Activated T-helper 2 cell treated with anti-CD3 and anti-CD28 coated beads, Interferon-gamma antibody, Interleukin-2, Interleukin-4, amounts not matched to agents 10 μg/mL and 5 μg/mL and 100 μg/mL, durations not matched to agents 14 hours and 24 hours and 36 hours (primary cell): ENCODE results near the gene MRPL27. TPM values are rescaled to one million over a fixed set of nuclear protein-coding genes. Genes with fewer than 3 reads are reported as not detected.

Source experiments
- DNase-seq: peaks from one replicate; pipeline ENCODE4 v3.0.0; 2021; ENCODE audit warnings: low spot score
- H3K27ac Mint-ChIP-seq: one replicate; pipeline ENCODE4 v1.8.0; 2021; ENCODE audit warnings: mixed read lengths
- H3K27me3 Mint-ChIP-seq: one replicate; pipeline ENCODE4 v1.8.0; 2021; ENCODE audit warnings: low read depth, mixed read lengths
- H3K36me3 Mint-ChIP-seq: one replicate; pipeline ENCODE4 v1.8.0; 2021; ENCODE audit warnings: low read depth, mixed read lengths
- H3K4me1 Mint-ChIP-seq: one replicate; pipeline ENCODE4 v1.8.0; 2021; ENCODE audit warnings: low read depth, mixed read lengths
- H3K4me3 Mint-ChIP-seq: one replicate; pipeline ENCODE4 v1.8.0; 2021; ENCODE audit warnings: low read depth, mild to moderate bottlenecking, moderate library complexity, mixed read lengths
- H3K9me3 Mint-ChIP-seq: one replicate; pipeline ENCODE4 v1.8.0; 2021; ENCODE audit warnings: mixed read lengths
- intact Hi-C: fragments of 100-400 bp; cut with micrococcal nuclease; formaldehyde crosslinking; loops from one replicate; pipeline ENCODE4 v1.15.1; 2023
- total RNA-seq: library from RNA; stranded (reverse); gene quantifications from 2 replicates; pipeline ENCODE4 v1.2.3, GENCODE V29; 2022

MRPL27 gene
- total RNA-seq, 1 donor from 2014 or later: 95.6 TPM

GRCh38 chr17:50397919-50398285 is 24.9 kb upstream of the MRPL27 start:
- peaks cover 4% of the 10 kb centered on the region for H3K9me3 Mint-ChIP-seq
- peaks cover 24% of the 10 kb centered on the region for H3K4me1 Mint-ChIP-seq

GRCh38 chr17:50397111-50397918 is 24.3 kb upstream of the MRPL27 start, which contains the start of gene LRRC59:
LRRC59 (minus strand) TSS chr17:50397523; CDS start chr17:50397317, 206 bp downstream.
- peaks cover 24% of the 10 kb centered on the region for H3K4me1 Mint-ChIP-seq
- intact Hi-C loops: loop anchor here (1.0 to 2.0 kb wide), 3 partner anchors 17 to 197 kb away; partner anchors contain the start of gene ACSF2

More at GRCh38 chr17:50397919-50398285, 24.9 kb upstream of the MRPL27 start:
- intact Hi-C loops: loop anchor here (1.0 to 2.0 kb wide), 3 partner anchors 17 to 198 kb away; partner anchors contain the start of gene ACSF2
- Mint-ChIP-seq H3K27ac (peak overlapping the region; percentile 71), H3K27me3 (no peaks in the 10 kb centered on the region), H3K36me3 (peaks cover 36% of the 10 kb centered on the region), H3K4me3 (peak overlapping the region; percentile 99)
- DNase-seq: no peak

GRCh38 chr17:50396261-50397110 is 23.5 kb upstream of the MRPL27 start:
- intact Hi-C loops: loop anchor here (1.0 to 2.0 kb wide), 3 partner anchors 16 to 196 kb away; partner anchors contain the start of gene ACSF2
- Mint-ChIP-seq H3K27me3 (no peaks in the 10 kb centered on the region), H3K4me1 (peaks cover 24% of the 10 kb centered on the region), H3K36me3 (peaks cover 46% of the 10 kb centered on the region), H3K27ac (peak overlapping the region; percentile 97), H3K9me3 (peaks cover 4% of the 10 kb centered on the region), H3K4me3 (peak overlapping the region; percentile 99)
- no peak for DNase-seq

More at GRCh38 chr17:50397111-50397918, 24.3 kb upstream of the MRPL27 start, which contains the start of gene LRRC59:
- Mint-ChIP-seq H3K9me3 (peaks cover 4% of the 10 kb centered on the region), H3K36me3 (peaks cover 42% of the 10 kb centered on the region), H3K27me3 (no peaks in the 10 kb centered on the region), H3K4me3 (peak within 1 kb of the TSS; percentile 99), H3K27ac (peak within 1 kb of the TSS; percentile 97)
- peak; percentile 92 for DNase-seq

DNA sequence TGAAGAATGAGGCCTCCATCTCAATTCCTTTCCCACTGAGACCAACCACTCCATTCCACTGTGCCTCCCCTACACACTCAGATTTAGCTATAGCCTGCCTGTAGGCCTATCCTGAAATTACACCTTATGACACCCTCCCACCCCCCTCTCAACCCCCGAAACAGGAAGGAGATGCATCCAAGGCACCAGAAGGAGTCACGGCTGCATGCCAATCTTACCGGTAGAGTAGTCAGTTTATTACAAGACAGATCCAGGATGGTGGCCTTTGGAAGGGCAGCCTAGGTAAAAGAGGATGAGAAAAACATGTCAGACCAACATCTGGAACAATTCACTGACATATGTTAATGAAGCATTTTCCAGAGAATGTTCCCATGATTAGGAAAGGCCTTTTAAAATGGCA is 21.7 kb upstream of the MRPL27 start:
- no peak for DNase-seq
- intact Hi-C loops: no loop called here
- peaks cover 61% of the 10 kb centered on the region for H3K36me3 Mint-ChIP-seq
- H3K4me3 Mint-ChIP-seq: peak overlapping the region; percentile 99
- H3K9me3 Mint-ChIP-seq: peaks cover 2% of the 10 kb centered on the region
- H3K27ac Mint-ChIP-seq: no peak overlapping the region
- H3K4me1 Mint-ChIP-seq: peaks cover 24% of the 10 kb centered on the region
- no peaks in the 10 kb centered on the region for H3K27me3 Mint-ChIP-seq

- H3K4me3 Mint-ChIP-seq: no peak overlapping the region
- no peak overlapping the region for H3K27ac Mint-ChIP-seq
- no peak for DNase-seq
- no peaks in the 10 kb centered on the region for H3K9me3 Mint-ChIP-seq
- H3K27me3 Mint-ChIP-seq: no peaks in the 10 kb centered on the region
- intact Hi-C loops: no loop called here
- H3K36me3 Mint-ChIP-seq: peaks cover 67% of the 10 kb centered on the region
- H3K4me1 Mint-ChIP-seq: peaks cover 24% of the 10 kb centered on the region
These were observed 20.7 kb upstream of the MRPL27 start for GRCh38 chr17:50393700-50394099.

- Mint-ChIP-seq H3K27ac (no peak overlapping the region), H3K4me1 (peaks cover 21% of the 10 kb centered on the region), H3K36me3 (peaks cover 75% of the 10 kb centered on the region), H3K27me3 (no peaks in the 10 kb centered on the region), H3K9me3 (no peaks in the 10 kb centered on the region), H3K4me3 (no peak overlapping the region)
- intact Hi-C loops: no loop called here
- DNase-seq: no peak
These were observed 19.6 kb upstream of the MRPL27 start for GRCh38 chr17:50392621-50393020.

DNA sequence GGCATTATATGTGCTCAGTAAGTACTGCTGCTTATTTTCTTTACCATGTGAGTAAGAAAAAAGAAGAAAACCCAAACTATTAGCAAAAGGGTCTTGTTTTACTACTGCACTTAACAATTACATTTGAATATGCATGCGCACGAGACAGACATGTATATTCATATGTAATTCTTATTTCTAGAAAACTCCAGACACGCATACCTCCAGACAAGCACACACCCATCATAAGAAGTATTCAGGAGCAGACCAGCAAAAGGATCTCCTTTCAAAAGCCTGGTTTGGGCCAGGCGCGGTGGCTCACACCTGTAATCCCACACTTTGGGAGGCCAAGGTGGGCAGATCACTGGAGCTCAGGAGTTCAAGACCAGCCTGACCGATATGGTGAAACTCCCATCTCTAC is 16.6 kb upstream of the MRPL27 start:
- intact Hi-C loops: no loop called here
- H3K27ac Mint-ChIP-seq: no peak overlapping the region
- peaks cover 85% of the 10 kb centered on the region for H3K36me3 Mint-ChIP-seq
- no peaks in the 10 kb centered on the region for H3K27me3 Mint-ChIP-seq
- no peak overlapping the region for H3K4me3 Mint-ChIP-seq
- peaks cover 6% of the 10 kb centered on the region for H3K4me1 Mint-ChIP-seq
- H3K9me3 Mint-ChIP-seq: no peaks in the 10 kb centered on the region
- no peak for DNase-seq

- intact Hi-C loops: no loop called here
- Mint-ChIP-seq H3K9me3 (no peaks in the 10 kb centered on the region), H3K4me3 (no peak overlapping the region), H3K27ac (no peak overlapping the region), H3K36me3 (peaks cover 82% of the 10 kb centered on the region), H3K4me1 (peaks cover 3% of the 10 kb centered on the region), H3K27me3 (no peaks in the 10 kb centered on the region)
- no peak for DNase-seq
These were observed 15.7 kb upstream of the MRPL27 start for GRCh38 chr17:50388728-50389127.

DNA sequence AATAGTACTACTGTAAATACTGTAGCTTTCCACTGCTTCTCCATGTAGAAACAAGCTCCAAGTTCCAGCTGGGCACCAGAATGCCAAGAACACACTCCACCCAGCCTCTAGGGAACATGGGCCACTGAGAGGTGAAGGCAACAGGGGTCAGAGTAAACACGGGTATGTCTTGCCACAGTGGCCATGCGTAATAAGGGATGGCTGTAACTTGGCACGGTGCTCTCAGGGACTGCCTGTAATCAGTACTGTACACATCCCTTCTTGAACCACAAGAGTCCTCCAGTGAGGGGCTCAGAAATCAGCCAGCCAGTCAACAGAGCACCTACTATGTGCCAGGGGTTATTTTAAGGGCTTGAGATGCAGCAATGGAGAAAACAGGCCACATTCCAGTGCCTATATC is 13.5 kb upstream of the MRPL27 start:
- intact Hi-C loops: no loop called here
- DNase-seq: no peak
- H3K27me3 Mint-ChIP-seq: no peaks in the 10 kb centered on the region
- no peak overlapping the region for H3K27ac Mint-ChIP-seq
- H3K36me3 Mint-ChIP-seq: peaks cover 83% of the 10 kb centered on the region
- H3K4me1 Mint-ChIP-seq: peaks cover 3% of the 10 kb centered on the region
- H3K9me3 Mint-ChIP-seq: no peaks in the 10 kb centered on the region
- H3K4me3 Mint-ChIP-seq: no peak overlapping the region

GRCh38 chr17:50382931-50383330 is 9.9 kb upstream of the MRPL27 start:
- Mint-ChIP-seq H3K27ac (no peak overlapping the region), H3K4me1 (peaks cover 3% of the 10 kb centered on the region), H3K36me3 (peaks cover 80% of the 10 kb centered on the region), H3K9me3 (no peaks in the 10 kb centered on the region), H3K4me3 (no peak overlapping the region), H3K27me3 (no peaks in the 10 kb centered on the region)
- intact Hi-C loops: no loop called here
- DNase-seq: no peak

DNA sequence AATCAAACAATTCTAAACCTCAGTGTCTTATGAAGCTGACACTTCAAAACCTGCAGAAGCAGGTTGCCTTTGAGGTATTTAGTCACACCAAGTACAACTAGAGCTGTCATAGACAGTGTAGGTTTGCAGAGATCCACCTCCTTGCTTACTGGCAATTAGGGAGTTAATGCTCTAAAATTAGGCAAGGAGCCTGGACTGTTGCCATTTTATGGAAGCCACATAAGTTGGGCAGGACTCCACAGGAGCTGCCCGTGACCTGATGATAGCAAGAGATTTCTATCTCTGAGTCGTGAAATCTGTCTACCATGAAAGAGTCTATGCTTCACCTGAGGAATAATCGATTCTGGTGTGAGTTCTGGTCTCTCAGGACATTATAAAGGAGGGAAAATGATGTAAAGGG is 8.9 kb upstream of the MRPL27 start:
- Mint-ChIP-seq H3K27me3 (no peaks in the 10 kb centered on the region), H3K27ac (no peak overlapping the region), H3K36me3 (peaks cover 77% of the 10 kb centered on the region), H3K9me3 (no peaks in the 10 kb centered on the region), H3K4me1 (peaks cover 3% of the 10 kb centered on the region), H3K4me3 (no peak overlapping the region)
- no peak for DNase-seq
- intact Hi-C loops: loop anchor here (2.0 kb wide), 1 partner anchor 15 kb away; the partner anchor contains the start of gene LRRC59

DNA sequence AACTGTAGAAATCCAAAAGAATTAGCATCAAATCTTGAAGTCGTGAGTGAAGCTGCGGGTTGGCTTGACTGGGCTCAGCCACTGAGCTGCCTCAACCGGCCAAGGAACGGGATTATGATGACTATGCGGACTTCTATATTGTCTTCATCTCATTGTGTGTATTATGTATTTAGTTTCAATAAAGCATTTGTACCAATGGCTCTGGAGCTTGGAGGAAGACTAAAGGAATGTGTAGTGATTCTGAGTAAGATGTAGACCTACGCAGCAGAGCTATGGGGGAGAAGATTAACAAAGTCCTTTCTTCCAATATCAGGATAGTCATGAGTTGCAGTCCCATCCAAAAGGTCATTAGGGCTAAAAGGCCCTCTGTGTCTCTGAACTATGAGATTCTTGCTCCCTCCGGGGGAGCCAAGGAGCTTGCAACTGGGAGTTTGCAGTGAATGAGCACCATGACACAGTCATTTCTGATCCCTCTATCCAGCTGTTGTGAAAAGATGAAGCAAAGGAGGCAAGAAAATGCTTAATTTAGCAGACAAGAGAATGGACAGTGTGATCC is 8.4 kb upstream of the MRPL27 start:
- intact Hi-C loops: loop anchor here (2.0 kb wide), 1 partner anchor 15 kb away; the partner anchor contains the start of gene LRRC59
- H3K36me3 Mint-ChIP-seq: peaks cover 71% of the 10 kb centered on the region
- H3K27ac Mint-ChIP-seq: no peak overlapping the region
- H3K4me3 Mint-ChIP-seq: no peak overlapping the region
- no peak for DNase-seq
- no peaks in the 10 kb centered on the region for H3K27me3 Mint-ChIP-seq
- H3K9me3 Mint-ChIP-seq: no peaks in the 10 kb centered on the region
- H3K4me1 Mint-ChIP-seq: peaks cover 1% of the 10 kb centered on the region
